Neural cell (in vitro differentiated cells): ENCODE data around the gene TOGARAM2. TPM values are rescaled to one million over a fixed set of nuclear protein-coding genes. Genes with fewer than 3 reads are reported as not detected.

ENCODE experiments used
- H2AFZ ChIP-seq: fragments of 200-600, 300-800 bp; sonication (generic), shearing (Covaris generic); 2 replicates; pipeline ENCODE4 v1.6.0; 2014; ENCODE audit warnings: low read depth, mild to moderate bottlenecking, antibody characterized with exemption, low read length, moderate library complexity
- H3F3A ChIP-seq: fragments of 200-600 bp; shearing (Covaris generic); 2 replicates; pipeline ENCODE4 v1.6.1; 2016; ENCODE audit warnings: mild to moderate bottlenecking, moderate library complexity, mixed read lengths, antibody characterized with exemption, low read length; ENCODE audit not compliant: insufficient read depth, poor library complexity, severe bottlenecking
- H3K27ac ChIP-seq: fragments of 200-600, 300-800 bp; sonication (generic), shearing (Covaris generic); 2 replicates; pipeline ENCODE4 v1.5.1; 2014; ENCODE audit warnings: mild to moderate bottlenecking, low read length, moderate library complexity
- H3K27me3 ChIP-seq: fragments of 300-800, 200-600 bp; sonication (generic), shearing (Covaris generic); 2 replicates; pipeline ENCODE4 v1.6.0; 2014; ENCODE audit warnings: mild to moderate bottlenecking, low read depth, low read length, moderate library complexity; ENCODE audit not compliant: insufficient read depth
- H3K36me3 ChIP-seq: fragments of 300-800, 200-600 bp; sonication (generic), shearing (Covaris generic); 2 replicates; pipeline ENCODE4 v1.5.1; 2014; ENCODE audit warnings: mild to moderate bottlenecking, antibody characterized with exemption, low read length, moderate library complexity; ENCODE audit not compliant: insufficient read depth
- H3K4me2 ChIP-seq: fragments of 300-800, 200-600 bp; sonication (generic), shearing (Covaris generic); 2 replicates; pipeline ENCODE4 v1.6.0; 2014; ENCODE audit warnings: mild to moderate bottlenecking, low read length
- H3K4me3 ChIP-seq: fragments of 300-800, 200-600 bp; sonication (generic), shearing (Covaris generic); 2 replicates; pipeline ENCODE4 v1.5.1; 2014; ENCODE audit warnings: mild to moderate bottlenecking, low read length, moderate library complexity
- H3K79me2 ChIP-seq: fragments of 200-600 bp; shearing (Covaris generic); replicated peaks from 2 replicates; pipeline ENCODE4 v1.6.0; 2014; ENCODE audit warnings: mild to moderate bottlenecking, low read length, moderate library complexity; ENCODE audit not compliant: insufficient read depth
- H3K9ac ChIP-seq: fragments of 300-800, 200-600 bp; sonication (generic), shearing (Covaris generic); 2 replicates; pipeline ENCODE4 v1.6.1; 2016; ENCODE audit warnings: mild to moderate bottlenecking, low read length, mixed read lengths
- H3K9me2 ChIP-seq: fragments of 200-600 bp; shearing (Covaris generic); 2 replicates; pipeline ENCODE4 v1.6.1; 2016; ENCODE audit warnings: mild to moderate bottlenecking, low read length, mixed read lengths; ENCODE audit not compliant: insufficient read depth
- H3K9me3 ChIP-seq: fragments of 200-600, 300-800 bp; sonication (generic), shearing (Covaris generic); 2 replicates; pipeline ENCODE4 v1.6.1; 2016; ENCODE audit warnings: mild to moderate bottlenecking, mixed run types, low read length, moderate library complexity, mixed read lengths
- H4K20me1 ChIP-seq: fragments of 200-600 bp; shearing (Covaris generic); 2 replicates; pipeline ENCODE4 v1.6.1; 2016; ENCODE audit warnings: mild to moderate bottlenecking, mixed run types; ENCODE audit not compliant: insufficient read depth
- CTCF ChIP-seq: fragments of 450-650 bp; IDR thresholded peaks from 2 replicates; pipeline ENCODE4 v1.5.1; 2014; ENCODE audit warnings: antibody characterized with exemption, mild to moderate bottlenecking, moderate library complexity; ENCODE audit not compliant: poor library complexity, severe bottlenecking
- EP300 ChIP-seq: fragments of 450-650 bp; conservative IDR thresholded peaks from 2 replicates; pipeline ENCODE4 v1.6.1; 2014; ENCODE audit warnings: antibody characterized with exemption, mild to moderate bottlenecking, moderate library complexity; ENCODE audit not compliant: poor library complexity, severe bottlenecking
- EZH2 ChIP-seq: fragments of 200-600, 300-800 bp; shearing (Covaris generic), sonication (generic); IDR thresholded peaks from 2 replicates; pipeline ENCODE4 v1.6.1; 2014; ENCODE audit warnings: antibody characterized with exemption, low read length, borderline replicate concordance, mild to moderate bottlenecking; ENCODE audit not compliant: insufficient read depth, poor library complexity, severe bottlenecking
- MXI1 ChIP-seq: fragments of 450-650 bp; conservative IDR thresholded peaks from 2 replicates; pipeline ENCODE4 v1.6.1; 2014; ENCODE audit warnings: antibody characterized with exemption, mild to moderate bottlenecking; ENCODE audit not compliant: poor library complexity, severe bottlenecking
- POLR2AphosphoS5 ChIP-seq: IDR thresholded peaks from 2 replicates; pipeline ENCODE4 v1.6.1; 2012
- RAD21 ChIP-seq: fragments of 450-650 bp; conservative IDR thresholded peaks from 2 replicates; pipeline ENCODE4 v1.6.1; 2014; ENCODE audit warnings: antibody characterized with exemption, mild to moderate bottlenecking, moderate library complexity
- REST ChIP-seq: IDR thresholded peaks from 2 replicates; pipeline ENCODE4 v1.6.1; 2012; ENCODE audit warnings: borderline replicate concordance
- SMC3 ChIP-seq: fragments of 450-650 bp; conservative IDR thresholded peaks from 2 replicates; pipeline ENCODE4 v1.6.1; 2014; ENCODE audit warnings: antibody characterized with exemption, mild to moderate bottlenecking, moderate library complexity; ENCODE audit not compliant: poor library complexity
- TAF1 ChIP-seq: IDR thresholded peaks from 2 replicates; pipeline ENCODE4 v1.6.1; 2012; ENCODE audit warnings: low read depth
- polyA minus RNA-seq: library from RNA; depleted of rRNA, polyadenylated mRNA; stranded (reverse); fragments of >200 nt; gene quantifications from 2 replicates; pipeline ENCODE4 v1.2.3, GENCODE V29; 2014
- polyA plus RNA-seq: library from polyadenylated mRNA; depleted of rRNA; stranded (reverse); fragments of >200 nt; gene quantifications from 2 replicates; pipeline ENCODE4 v1.2.3, GENCODE V29; 2014

The TOGARAM2 gene
- 0.10 and 0.24 TPM in 2 replicates for polyA plus RNA-seq
- polyA minus RNA-seq: 0.23 TPM in 1 of 2 replicates, not detected in the other

- Histone ChIP-seq H3K9me2 (no peaks in the 10 kb centered on the region), H3K36me3 (no peaks in the 10 kb centered on the region), H3K79me2 (no peaks in the 10 kb centered on the region), H3K27ac (no peak within 1 kb of the TSS), H3K9ac (no peak within 1 kb of the TSS), H3K27me3 (no peaks in the 10 kb centered on the region), H4K20me1 (no peaks in the 10 kb centered on the region), H2AFZ (no peak within 1 kb of the TSS), H3K4me3 (no peak within 1 kb of the TSS), H3K9me3 (no peaks in the 10 kb centered on the region), H3K4me2 (no peak within 1 kb of the TSS), H3F3A (no peaks in the 10 kb centered on the region)
- TF ChIP-seq EZH2 (no peak), CTCF (no peak), REST (no peak), MXI1 (no peak), TAF1 (no peak), RAD21 (no peak), SMC3 (no peak), EP300 (no peak), POLR2AphosphoS5 (no peak)
These were observed at the start of gene TOGARAM2 for GRCh38 chr2:28981016-28981441. Gene TOGARAM2, plus strand, starts transcription at chr2:28981298. Its CDS starts 13,537 bp downstream, at chr2:28994835.

GRCh38 chr2:28934769-28935168 lies 46.3 kb upstream of the TOGARAM2 start:
- Histone ChIP-seq H2AFZ (no peak overlapping the region), H3K79me2 (no peaks in the 10 kb centered on the region), H3K27me3 (no peaks in the 10 kb centered on the region), H3F3A (no peaks in the 10 kb centered on the region), H3K27ac (no peak overlapping the region), H4K20me1 (no peaks in the 10 kb centered on the region), H3K9ac (no peak overlapping the region), H3K36me3 (no peaks in the 10 kb centered on the region), H3K9me3 (no peaks in the 10 kb centered on the region), H3K9me2 (no peaks in the 10 kb centered on the region), H3K4me3 (no peak overlapping the region), H3K4me2 (no peak overlapping the region)
- TF ChIP-seq POLR2AphosphoS5 (no peak), RAD21 (no peak), EP300 (no peak), REST (no peak), TAF1 (no peak)
